ENCODE results near the gene COG6.

COG6 gene

GRCh38 chr13:39655569-39656324 lies at the start of gene COG6:
Gene COG6, plus strand, starts transcription at chr13:39655662. Its CDS starts 65 bp downstream, at chr13:39655727.
- peak; percentile 73 for DNase-seq (ENCODE audit: low read depth)

GRCh38 chr13:39605677-39606320 lies 49.7 kb upstream of the COG6 start:
- H3K4me3 ChIP-seq (ENCODE audit: low read depth, low read length) = no peak overlapping the region
- no peak for DNase-seq (ENCODE audit: low read depth)
- TF ChIP-seq CTCF (IDR thresholded peaks at IDR 0.05; ENCODE audit: low read depth, low read length, missing control alignments) = no peak

More at GRCh38 chr13:39655569-39656324, at the start of gene COG6:
- peak; percentile 20 for TF ChIP-seq CTCF (IDR thresholded peaks at IDR 0.05; ENCODE audit: low read depth, low read length, missing control alignments)
- H3K4me3 ChIP-seq (ENCODE audit: low read depth, low read length) = peak within 1 kb of the TSS; percentile 76

GRCh38 chr13:39607876-39608275 lies 47.6 kb upstream of the COG6 start:
- H3K4me3 ChIP-seq (ENCODE audit: low read depth, low read length) = no peak overlapping the region
- TF ChIP-seq CTCF (IDR thresholded peaks at IDR 0.05; ENCODE audit: low read depth, low read length, missing control alignments) = no peak
- DNase-seq (ENCODE audit: low read depth) = no peak

GRCh38 chr13:39612023-39612637 lies 43.3 kb upstream of the COG6 start:
- peak; percentile 66 for TF ChIP-seq CTCF (IDR thresholded peaks at IDR 0.05; ENCODE audit: low read depth, low read length, missing control alignments)
- no peak overlapping the region for H3K4me3 ChIP-seq (ENCODE audit: low read depth, low read length)
- DNase-seq (ENCODE audit: low read depth) = peak; percentile 36

- TF ChIP-seq CTCF (IDR thresholded peaks at IDR 0.05; ENCODE audit: low read depth, low read length, missing control alignments) = peak; percentile 94
- peak; percentile 27 for DNase-seq (ENCODE audit: low read depth)
- no peak overlapping the region for H3K4me3 ChIP-seq (ENCODE audit: low read depth, low read length)
These were observed 39.3 kb upstream of the COG6 start for GRCh38 chr13:39616087-39616694.

- no peak for TF ChIP-seq CTCF (IDR thresholded peaks at IDR 0.05; ENCODE audit: low read depth, low read length, missing control alignments)
- DNase-seq (ENCODE audit: low read depth) = no peak
- no peak overlapping the region for H3K4me3 ChIP-seq (ENCODE audit: low read depth, low read length)
These were observed 36.9 kb upstream of the COG6 start for GRCh38 chr13:39618561-39618960.
